Endothelial cell of umbilical vein (primary cell): ENCODE data around the gene FGD3. TPM values are rescaled to one million over a fixed set of nuclear protein-coding genes. Genes with fewer than 3 reads are reported as not detected.

Experiments used
- BruUV-seq: library from RNA; stranded (reverse); fragments of 400-500 nt; replicated peaks from 2 replicates; lab custom pipeline; 2021; lab: Mats Ljungman, UMichigan
- CTCF ChIA-PET: fragments of 300-600, 350-600 bp; sonication (Branson Sonifier 250); formaldehyde crosslinking; loops from one replicate; lab custom pipeline; 2021; ENCODE audit warnings: antibody characterized with exemption, inconsistent platforms; lab: Charles Lee
- POLR2A ChIA-PET: fragments of 300-600, 350-600 bp; sonication (Branson Sonifier 250); formaldehyde crosslinking; loops from one replicate; lab custom pipeline; 2021; ENCODE audit warnings: antibody characterized with exemption, inconsistent platforms; lab: Charles Lee
- DNase-seq: peaks from one replicate; pipeline ENCODE4 v3.0.0-alpha.2; 2011; ENCODE audit warnings: low read depth, low spot score
- FAIRE-seq: peaks from 2 replicates; lab custom pipeline; 2011; peaks lifted over from hg19 to GRCh38; lab: Jason Lieb, UNC
- H2AFZ ChIP-seq: 2 replicates; pipeline ENCODE4 v1.6.0; 2012; ENCODE audit warnings: low read depth, low read length, control low read depth, inconsistent platforms
- H3K27ac ChIP-seq: 2 replicates; pipeline ENCODE4 v1.5.1; 2011; ENCODE audit warnings: low read depth, mild to moderate bottlenecking, control low read depth, low read length, moderate library complexity; ENCODE audit not compliant: insufficient read depth
- H3K27me3 ChIP-seq, 2 experiments: 2 replicates each; pipeline versions ENCODE4 v1.6.0 to v1.6.1; 2011; ENCODE audit warnings: low read length in 2 of 2, mixed read lengths in 1 of 2; ENCODE audit not compliant: control insufficient read depth in 2 of 2, insufficient read depth in 2 of 2
- H3K36me3 ChIP-seq, 2 experiments: 2 replicates in 1 of 2; 3 replicates in 1 of 2; pipeline ENCODE4 v1.5.1; 2011; ENCODE audit warnings: low read length in 2 of 2, mild to moderate bottlenecking in 1 of 2, moderate library complexity in 1 of 2; ENCODE audit not compliant: control insufficient read depth in 2 of 2, insufficient read depth in 2 of 2; ENCODE audit errors: extremely low read depth in 1 of 2
- H3K4me1 ChIP-seq: 3 replicates; pipeline ENCODE4 v1.5.1; 2011; ENCODE audit warnings: mild to moderate bottlenecking, low read length; ENCODE audit not compliant: control insufficient read depth, insufficient read depth; ENCODE audit errors: extremely low read depth
- H3K4me2 ChIP-seq: 2 replicates; pipeline ENCODE4 v1.6.1; 2011; ENCODE audit warnings: low read length, control low read depth, mixed read lengths; ENCODE audit not compliant: insufficient read depth
- H3K4me3 ChIP-seq, 3 experiments: fragments of 200-600 bp in 1 of 3; sonication (generic), shearing (Covaris generic) in 1 of 3; replicated peaks in 1 of 3; 2 replicates each; pipeline ENCODE4 v1.5.1; 2011 to 2016; ENCODE audit warnings: control low read depth in 3 of 3, low read length in 3 of 3, mild to moderate bottlenecking in 2 of 3, inconsistent platforms in 1 of 3, low read depth in 1 of 3, moderate library complexity in 1 of 3; ENCODE audit not compliant: insufficient read depth in 1 of 3
- H3K79me2 ChIP-seq: 2 replicates; pipeline ENCODE4 v1.6.0; 2012; ENCODE audit warnings: low read length, inconsistent platforms; ENCODE audit not compliant: control insufficient read depth, insufficient read depth
- H3K9ac ChIP-seq: replicated peaks from 2 replicates; pipeline ENCODE3; 2011; ENCODE audit warnings: low read length, control low read depth; ENCODE audit not compliant: insufficient read depth; ENCODE audit errors: extremely low read depth
- H3K9me1 ChIP-seq: replicated peaks from 3 replicates; pipeline ENCODE4 v1.6.0; 2011; ENCODE audit warnings: mild to moderate bottlenecking, low read length; ENCODE audit not compliant: control insufficient read depth, insufficient read depth; ENCODE audit errors: extremely low read depth
- H3K9me3 ChIP-seq: replicated peaks from 2 replicates; pipeline ENCODE4 v1.5.1; 2012; ENCODE audit warnings: low read length, inconsistent platforms; ENCODE audit not compliant: control insufficient read depth, insufficient read depth
- H4K20me1 ChIP-seq: replicated peaks from 2 replicates; pipeline ENCODE3; 2011; ENCODE audit warnings: mild to moderate bottlenecking, low read length; ENCODE audit not compliant: control insufficient read depth, insufficient read depth; ENCODE audit errors: extremely low read depth
- CTCF ChIP-seq, 2 donors: IDR thresholded peaks; 1 replicate in 1 of 2; 2 replicates in 1 of 2; pipeline ENCODE4 v1.5.1; 2011; ENCODE audit warnings: low read length in 2 of 2, mild to moderate bottlenecking in 2 of 2, moderate library complexity in 2 of 2, control low read depth in 1 of 2, inconsistent platforms in 1 of 2, low read depth in 1 of 2; ENCODE audit not compliant: insufficient read depth in 1 of 2; ENCODE audit errors: extremely low read depth in 1 of 2
- EZH2 ChIP-seq: IDR thresholded peaks from 2 replicates; pipeline ENCODE4 v1.6.1; 2012; ENCODE audit warnings: borderline replicate concordance, low read depth, mild to moderate bottlenecking, moderate library complexity, low read length, inconsistent platforms; ENCODE audit not compliant: severe bottlenecking
- FOS ChIP-seq: IDR thresholded peaks from 2 replicates; pipeline ENCODE4 v1.6.1; 2011; ENCODE audit warnings: mild to moderate bottlenecking, low read length, moderate library complexity, borderline replicate concordance; ENCODE audit not compliant: insufficient read depth
- GATA2 ChIP-seq: IDR thresholded peaks from 2 replicates; pipeline ENCODE4 v1.7.0; 2011; ENCODE audit warnings: low read depth, mild to moderate bottlenecking, moderate library complexity, mixed read lengths, low read length; ENCODE audit not compliant: insufficient read length, insufficient read depth
- JUN ChIP-seq: IDR thresholded peaks from 2 replicates; pipeline ENCODE4 v1.6.1; 2011; ENCODE audit warnings: borderline replicate concordance, low read depth; ENCODE audit not compliant: insufficient read length, insufficient read depth
- MAX ChIP-seq: IDR thresholded peaks from 2 replicates; pipeline ENCODE4 v1.6.1; 2011; ENCODE audit not compliant: insufficient read depth, insufficient read length
- MYC ChIP-seq: IDR thresholded peaks from one replicate; pipeline ENCODE4 v1.6.1; 2011; ENCODE audit warnings: mild to moderate bottlenecking, low read depth, low read length
- POLR2A ChIP-seq: IDR thresholded peaks from 2 replicates; pipeline ENCODE4 v1.6.1; 2012; ENCODE audit warnings: low read depth, mild to moderate bottlenecking, control low read depth, low read length
- POLR2AphosphoS5 ChIP-seq: IDR thresholded peaks from 2 replicates; pipeline ENCODE4 v1.6.1; 2012; ENCODE audit warnings: low read depth, mild to moderate bottlenecking, control low read depth, low read length, moderate library complexity; ENCODE audit not compliant: insufficient read depth
- dilution Hi-C: fragments of 300-500 bp; cut with MboI; formaldehyde crosslinking; loops from one replicate; pipeline ENCODE4 v1.15.0; 2019; ENCODE audit warnings: low sequenced_read_pairs; ENCODE audit not compliant: extremely low pct_ligation_motif_present
- intact Hi-C: fragments of 100-400 bp; cut with micrococcal nuclease; formaldehyde crosslinking; loops from one replicate; pipeline ENCODE4 v1.10.0; 2022
- polyA plus RNA-seq, 4 experiments: library from polyadenylated mRNA; depleted of rRNA in 3 of 4; stranded (reverse) in 3 of 4; unstranded in 1 of 4; fragments of >200 nt; gene quantifications; 2 replicates each; pipeline versions ENCODE4 v1.2.1 to v1.2.3, GENCODE V29; 2011 to 2012; ENCODE audit warnings: missing spikeins in 1 of 4
- total RNA-seq: library from RNA; stranded (reverse); gene quantifications from 2 replicates; pipeline ENCODE4 v1.2.3, GENCODE V29; 2021

The FGD3 gene
- total and polyA plus RNA-seq, 2 donors (not counting 3 experiments of a cell fraction or from before 2014, with no cell fraction given), result not detected

GRCh38 chr9:93008457-93008856 is 61.1 kb downstream of the FGD3 start:
- Histone ChIP-seq H3K79me2 (no peaks in the 10 kb centered on the region), H3K9me3 (no peaks in the 10 kb centered on the region), H3K27me3 (no peaks in the 10 kb centered on the region), H3K27ac (no peak overlapping the region), H4K20me1 (no peaks in the 10 kb centered on the region), H3K9me1 (no peaks in the 10 kb centered on the region), H3K9ac (no peak overlapping the region), H3K36me3 (no peaks in the 10 kb centered on the region), H3K4me2 (no peak overlapping the region), H3K4me1 (no peaks in the 10 kb centered on the region), H2AFZ (no peak overlapping the region), H3K4me3 (no peak overlapping the region)
- FAIRE-seq (no peak), DNase-seq (no peak)
- dilution Hi-C loops (no loop called here), intact Hi-C loops (no loop called here)
- ChIA-PET POLR2A (interaction anchor here (0.6 kb wide), 1 partner anchor 854 kb away, joined by 3 read pairs; no protein-coding TSS in a partner anchor), CTCF (no interaction called here)
- no TSS peak for BruUV-seq
- TF ChIP-seq JUN (no peak), FOS (no peak), POLR2A (no peak), GATA2 (no peak), POLR2AphosphoS5 (no peak), MYC (no peak), EZH2 (no peak), CTCF (IDR thresholded peaks at IDR 0.05; ENCODE audit: extremely low read depth in 1 of 2, insufficient read depth in 1 of 2, low read depth in 1 of 2, low read length in 2 of 2) (no peak), MAX (no peak)
